Adrenal gland (tissue), 12 donors: ENCODE results near the gene SERPIND1. TPM values are rescaled to one million over a fixed set of nuclear protein-coding genes. Genes with fewer than 3 reads are reported as not detected.
A peak's percentile ranks its signal among the peaks of the same experiment; 100 is the strongest.

ENCODE experiments used
- DNase-seq, 7 donors: peaks; one replicate each; pipeline ENCODE4 v3.0.0-alpha.2; 2019 to 2020
- H3K27ac ChIP-seq, 5 donors: fragments of 200-600 bp; sonication (generic) in 4 of 5; 1 replicate in 3 of 5; 2 replicates in 2 of 5; pipeline versions ENCODE4 v1.5.1 to v1.8.0; 2016 to 2020; ENCODE audit warnings: mild to moderate bottlenecking in 1 of 5
- H3K27me3 ChIP-seq: fragments of 200-600 bp; 2 replicates; pipeline ENCODE4 v1.8.0; 2021
- H3K36me3 ChIP-seq, 2 donors: fragments of 200-600 bp; replicated peaks in 1 of 2; 1 replicate in 1 of 2; 2 replicates in 1 of 2; pipeline versions ENCODE4 v1.5.1 to v1.8.0; 2018 to 2022
- H3K4me1 ChIP-seq, 2 donors: fragments of 200-600 bp; replicated peaks in 1 of 2; 1 replicate in 1 of 2; 2 replicates in 1 of 2; pipeline versions ENCODE4 v1.5.1 to v1.8.0; 2018 to 2021
- H3K4me3 ChIP-seq, 4 donors: fragments of 200-600 bp; sonication (generic) in 3 of 4; one replicate each; pipeline ENCODE4 v1.5.1; 2016 to 2018
- H3K9me3 ChIP-seq, 3 donors: fragments of 200-600 bp; sonication (generic) in 1 of 3; replicated peaks in 1 of 3; 1 replicate in 2 of 3; 2 replicates in 1 of 3; pipeline versions ENCODE4 v1.5.1 to v1.8.0; 2016 to 2021
- CTCF ChIP-seq, 6 experiments: fragments of 450-650 bp in 4 of 6; fragments of 200-600 bp in 2 of 6; sonication (generic) in 1 of 6; IDR thresholded peaks; 1 replicate in 5 of 6; 2 replicates in 1 of 6; pipeline versions ENCODE4 v1.5.1 to v1.8.0; 2016 to 2021; ENCODE audit warnings: antibody characterized with exemption in 6 of 6, mild to moderate bottlenecking in 2 of 6, moderate library complexity in 1 of 6
- POLR2A ChIP-seq, 2 donors: fragments of 450-650 bp; IDR thresholded peaks; one replicate each; pipeline ENCODE4 v1.6.1; 2017; ENCODE audit warnings: antibody characterized with exemption in 2 of 2, mild to moderate bottlenecking in 2 of 2, moderate library complexity in 1 of 2
- WGBS, 4 donors: extraction: QIAGEN DNeasy Blood & Tissue Kit in 2 of 4; methylation state at CpG; one replicate each; pipeline versions ENCODE4 v1.1.5 to v1.1.7; 2013 to 2017; 5-methylcytosine and 5-hydroxymethylcytosine counted together
- intact Hi-C, 2 donors: fragments of 100-400 bp; cut with DNase I; formaldehyde crosslinking; loops; one replicate each; pipeline versions ENCODE4 v1.14.1 to v1.15.0; 2022 to 2023
- polyA plus RNA-seq, 3 donors: library from polyadenylated mRNA; stranded (reverse); fragments of 200-250 nt in 2 of 3; fragments of 350-450 nt in 1 of 3; fragmentation: Illumina TruSeq in 1 of 3; extraction: RNeasy Lipid Tissue Mini Kit (QIAGEN cat#74804) in 1 of 3; gene quantifications; one replicate each; pipeline ENCODE4 v1.2.3, GENCODE V29; 2013 to 2014
- total RNA-seq, 9 donors: library from RNA; depleted of rRNA in 4 of 9; stranded (reverse); fragments of >200 nt in 4 of 9; fragments of 120-200 nt in 1 of 9; fragmentation: NEBNext Ultra II Directional in 1 of 9; extraction: Animal tissue kit (Norgen Biotek cat#: 25700) in 1 of 9; gene quantifications; one replicate each; pipeline versions ENCODE4 v1.1.0 to v1.2.4, GENCODE V29; 2013 to 2023
- donor health status: healthy with polysubstance abuse.
- donor health status: Bipolar disorder and iron deficiency.
- donor health status: DM: yes; HTN: yes; CAD: no.
- donor health status: DM: no; HTN: no; CAD: no.
- donor health status: DM: no; HTN: no; CAD: no.
- donor health status: DM: yes; HTN: yes; CAD: no.

SERPIND1 gene
- total and polyA plus RNA-seq, 12 donors = 0.10 to 1.0 (median 0.17) TPM; not detected in 2

GRCh38 chr22:20749453-20749852 lies 24.5 kb upstream of the SERPIND1 start:
- 86 to 94% (median 90%) methylated on average over 2 to 3 of the region's 3 CpGs for WGBS, 4 donors

GRCh38 chr22:20750461-20751184 lies 23.3 kb upstream of the SERPIND1 start:
- Histone ChIP-seq H3K36me3 (peaks cover 0 to 57% of the 10 kb centered on the region in 2 donors), H3K27ac (peak overlapping the region in 1 of 5 donors; percentile 45), H3K4me1 (peaks cover 0 to 10% of the 10 kb centered on the region in 2 donors), H3K4me3 (no peak overlapping the region), H3K27me3 (no peaks in the 10 kb centered on the region), H3K9me3 (no peaks in the 10 kb centered on the region)
- 60 to 71% (median 66%) methylated on average over 7 to 9 of the region's 9 CpGs for WGBS, 4 donors
- peak; percentile 74 to 89 (median 87) for DNase-seq
- intact Hi-C loops = no loop called here
- TF ChIP-seq POLR2A (IDR thresholded peaks at IDR 0.05) (no peak), CTCF (IDR thresholded peaks at IDR 0.05) (no peak)

More at GRCh38 chr22:20749453-20749852, 24.5 kb upstream of the SERPIND1 start:
- Histone ChIP-seq H3K36me3 (peaks cover 0 to 69% of the 10 kb centered on the region in 2 donors), H3K27me3 (no peaks in the 10 kb centered on the region), H3K4me3 (no peak overlapping the region), H3K27ac (no peak overlapping the region), H3K9me3 (no peaks in the 10 kb centered on the region), H3K4me1 (peaks cover 0 to 10% of the 10 kb centered on the region in 2 donors)
- intact Hi-C loops = no loop called here
- TF ChIP-seq CTCF (IDR thresholded peaks at IDR 0.05) = no peak
- DNase-seq = no peak

GRCh38 chr22:20751185-20751851 lies 22.6 kb upstream of the SERPIND1 start:
- no peak for DNase-seq
- no peak for TF ChIP-seq CTCF (IDR thresholded peaks at IDR 0.05)
- TF ChIP-seq POLR2A (IDR thresholded peaks at IDR 0.05) = no peak
- intact Hi-C loops = no loop called here
- H3K27ac ChIP-seq = peak overlapping the region in 1 of 5 donors; percentile 45
- no peaks in the 10 kb centered on the region for H3K27me3 ChIP-seq
- peaks cover 0 to 53% of the 10 kb centered on the region in 2 donors for H3K36me3 ChIP-seq
- H3K4me1 ChIP-seq = peaks cover 0 to 10% of the 10 kb centered on the region in 2 donors
- H3K4me3 ChIP-seq = no peak overlapping the region
- H3K9me3 ChIP-seq = no peaks in the 10 kb centered on the region
- WGBS, 4 donors = 92 to 96% (median 94%) methylated on average over 12 to 18 of the region's 18 CpGs

- DNase-seq = no peak
- intact Hi-C loops = no loop called here
- TF ChIP-seq CTCF (IDR thresholded peaks at IDR 0.05) = no peak
- no peak for TF ChIP-seq POLR2A (IDR thresholded peaks at IDR 0.05)
- Histone ChIP-seq H3K27me3 (no peaks in the 10 kb centered on the region), H3K27ac (no peak overlapping the region), H3K4me1 (peaks cover 0 to 10% of the 10 kb centered on the region in 2 donors), H3K4me3 (no peak overlapping the region), H3K36me3 (peaks cover 0 to 45% of the 10 kb centered on the region in 2 donors), H3K9me3 (no peaks in the 10 kb centered on the region)
- 93 to 100% (median 95%) methylated on average over 2 to 7 of the region's 7 CpGs for WGBS, 4 donors
Measured at GRCh38 chr22:20752104-20752741, 21.7 kb upstream of the SERPIND1 start.
